GM10266 (cell line): ENCODE results near the gene COL20A1.

Experiments
- DNase-seq: peaks from one replicate; pipeline ENCODE4 v3.0.0; 2012; ENCODE audit errors: extremely low spot score
- TF ChIP-seq, protein P1 (sequence below): IDR thresholded peaks from 2 replicates; pipeline ENCODE4 v1.5.1; 2012; ENCODE audit warnings: mild to moderate bottlenecking, low read depth; ENCODE audit not compliant: control insufficient read depth, insufficient read depth; ENCODE audit errors: missing control alignments

The COL20A1 gene

GRCh38 chr20:63354636-63355350 is 61.8 kb downstream of the COL20A1 start:
- TF ChIP-seq, protein P1, sequence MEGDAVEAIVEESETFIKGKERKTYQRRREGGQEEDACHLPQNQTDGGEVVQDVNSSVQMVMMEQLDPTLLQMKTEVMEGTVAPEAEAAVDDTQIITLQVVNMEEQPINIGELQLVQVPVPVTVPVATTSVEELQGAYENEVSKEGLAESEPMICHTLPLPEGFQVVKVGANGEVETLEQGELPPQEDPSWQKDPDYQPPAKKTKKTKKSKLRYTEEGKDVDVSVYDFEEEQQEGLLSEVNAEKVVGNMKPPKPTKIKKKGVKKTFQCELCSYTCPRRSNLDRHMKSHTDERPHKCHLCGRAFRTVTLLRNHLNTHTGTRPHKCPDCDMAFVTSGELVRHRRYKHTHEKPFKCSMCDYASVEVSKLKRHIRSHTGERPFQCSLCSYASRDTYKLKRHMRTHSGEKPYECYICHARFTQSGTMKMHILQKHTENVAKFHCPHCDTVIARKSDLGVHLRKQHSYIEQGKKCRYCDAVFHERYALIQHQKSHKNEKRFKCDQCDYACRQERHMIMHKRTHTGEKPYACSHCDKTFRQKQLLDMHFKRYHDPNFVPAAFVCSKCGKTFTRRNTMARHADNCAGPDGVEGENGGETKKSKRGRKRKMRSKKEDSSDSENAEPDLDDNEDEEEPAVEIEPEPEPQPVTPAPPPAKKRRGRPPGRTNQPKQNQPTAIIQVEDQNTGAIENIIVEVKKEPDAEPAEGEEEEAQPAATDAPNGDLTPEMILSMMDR = no peak
- no peak for DNase-seq

DNA sequence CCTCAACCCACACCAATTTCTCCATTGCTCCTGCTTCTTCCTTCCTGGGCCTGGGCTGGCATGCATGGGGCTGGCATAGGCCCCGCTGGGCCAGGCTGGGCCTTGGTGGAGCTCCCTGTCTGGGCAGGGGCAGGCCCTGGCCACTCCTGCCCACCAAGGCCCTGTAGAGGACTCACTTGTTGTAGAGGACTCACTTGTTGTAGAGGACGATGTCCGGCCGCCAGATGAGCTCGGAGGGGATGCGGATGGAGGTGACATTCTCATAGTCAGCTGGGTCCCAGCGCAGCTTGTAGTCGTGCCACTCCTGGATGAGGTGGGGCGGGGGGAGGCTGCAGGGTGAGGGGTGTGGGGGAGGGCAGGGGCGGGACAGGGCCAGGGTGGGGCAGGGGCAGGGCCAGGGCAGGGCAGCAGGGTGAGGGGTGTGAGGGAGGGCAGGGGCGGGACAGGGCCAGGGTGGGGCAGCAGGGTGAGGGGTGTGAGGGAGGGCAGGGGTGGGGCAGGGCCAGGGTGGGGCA is 62.9 kb downstream of the COL20A1 start:
- no peak for DNase-seq
- TF ChIP-seq, protein P1 = no peak

DNA sequence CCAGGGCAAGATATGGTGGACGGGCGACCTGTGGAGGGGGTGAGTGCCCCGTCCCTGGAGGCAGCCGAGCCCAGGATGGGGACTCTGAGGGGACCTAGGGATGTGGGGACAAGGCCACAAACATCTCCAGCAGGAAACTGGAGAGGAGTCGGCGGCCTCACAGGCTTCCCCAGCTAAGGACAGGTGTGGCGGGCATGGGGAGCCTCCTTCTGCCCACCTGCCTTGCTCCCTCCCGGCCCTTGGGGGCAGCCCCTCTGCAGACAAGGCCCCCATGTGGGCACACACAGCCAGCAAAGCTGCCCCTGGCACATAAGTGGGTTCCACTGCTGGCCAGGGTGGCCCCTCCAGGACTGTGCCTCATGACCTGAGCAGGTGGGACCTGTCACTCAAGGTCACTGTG is 63.5 kb downstream of the COL20A1 start:
- no peak for DNase-seq
- TF ChIP-seq, protein P1 = no peak

- DNase-seq = no peak
- TF ChIP-seq, protein P1 = no peak
Measured at GRCh38 chr20:63356931-63357879, 64.2 kb downstream of the COL20A1 start.

GRCh38 chr20:63357921-63358905 is 65.2 kb downstream of the COL20A1 start:
- DNase-seq = no peak
- TF ChIP-seq, protein P1 = no peak

DNA sequence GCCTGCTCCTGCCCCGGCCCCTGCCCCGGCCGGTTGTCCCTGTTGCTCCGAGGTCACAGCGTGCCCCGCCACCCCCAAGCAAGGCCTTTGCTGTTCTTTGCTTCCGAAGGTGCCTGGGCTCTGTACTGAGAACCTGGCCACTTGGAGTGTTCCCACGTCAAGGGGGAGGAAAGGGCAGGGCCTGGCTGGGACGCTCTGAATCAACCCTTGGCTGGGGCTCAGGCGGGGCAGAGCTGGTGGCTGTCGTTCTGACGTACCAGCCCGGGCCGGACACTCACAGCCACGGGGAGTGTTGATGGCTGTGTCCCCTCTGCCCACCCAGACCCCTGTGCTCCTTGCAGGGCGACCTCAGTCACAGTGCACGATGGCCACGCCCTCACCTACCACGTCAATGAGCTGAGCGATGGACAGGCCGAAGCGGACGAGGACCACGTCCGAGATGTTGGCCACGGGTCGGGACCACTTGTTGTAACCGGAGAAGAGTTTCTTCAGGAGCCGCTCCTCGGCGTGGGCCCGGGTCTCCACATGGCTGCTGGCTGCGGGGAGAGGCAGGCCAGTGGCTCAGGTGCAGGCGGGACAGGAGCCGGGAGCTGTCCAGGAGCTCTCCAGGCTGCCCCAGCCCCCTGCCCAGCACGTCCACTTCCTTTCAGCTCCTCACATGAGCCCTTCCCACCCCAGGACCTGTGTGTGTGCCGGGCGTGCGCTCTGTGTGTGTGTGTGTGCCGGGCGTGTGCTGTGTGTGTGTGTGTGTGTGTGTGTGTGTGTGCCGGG is 66.4 kb downstream of the COL20A1 start:
- DNase-seq = no peak
- TF ChIP-seq, protein P1 = no peak
